Measurements from ENCODE around the gene RAPGEF1.

- TF ChIP-seq POLR2AphosphoS5 (IDR thresholded peaks at IDR 0.05; ENCODE audit: borderline replicate concordance, low read depth, low read length) (no peak), EZH2 (IDR thresholded peaks at IDR 0.05) (no peak), FOXP2 (optimal IDR thresholded peaks at IDR 0.05; ENCODE audit: control extremely low read depth, extremely low read length, insufficient read depth) (no peak)
Measured at GRCh38 chr9:131552030-131552429, 187.8 kb downstream of the RAPGEF1 start.

All from SK-N-MC (cell line).